Measurements from ENCODE around the gene RUSF1. TPM values are rescaled to one million over a fixed set of nuclear protein-coding genes. Genes with fewer than 3 reads are reported as not detected.
"Not testable (repeated sequence)": the region's sequence is repeated elsewhere in the genome, so short reads cannot be mapped to it uniquely, and the experiment has no call there.

RUSF1 gene
- total RNA-seq (2021; fragmentation: NEBNext Ultra II Directional; extraction: Animal tissue kit (Norgen Biotek cat#: 25700)): 10 to 100 TPM; 55.9 to 77.7 (median 63.6) TPM
- long read RNA-seq, transcript C16orf58-201 (13 exons, 2,793 nt): major isoform, 24 of 38 reads
- long read RNA-seq, partial matches to known transcripts: 0 of 38 reads
- long read RNA-seq, other reads (novel, unspliced or antisense): 14 of 38 reads

DNA sequence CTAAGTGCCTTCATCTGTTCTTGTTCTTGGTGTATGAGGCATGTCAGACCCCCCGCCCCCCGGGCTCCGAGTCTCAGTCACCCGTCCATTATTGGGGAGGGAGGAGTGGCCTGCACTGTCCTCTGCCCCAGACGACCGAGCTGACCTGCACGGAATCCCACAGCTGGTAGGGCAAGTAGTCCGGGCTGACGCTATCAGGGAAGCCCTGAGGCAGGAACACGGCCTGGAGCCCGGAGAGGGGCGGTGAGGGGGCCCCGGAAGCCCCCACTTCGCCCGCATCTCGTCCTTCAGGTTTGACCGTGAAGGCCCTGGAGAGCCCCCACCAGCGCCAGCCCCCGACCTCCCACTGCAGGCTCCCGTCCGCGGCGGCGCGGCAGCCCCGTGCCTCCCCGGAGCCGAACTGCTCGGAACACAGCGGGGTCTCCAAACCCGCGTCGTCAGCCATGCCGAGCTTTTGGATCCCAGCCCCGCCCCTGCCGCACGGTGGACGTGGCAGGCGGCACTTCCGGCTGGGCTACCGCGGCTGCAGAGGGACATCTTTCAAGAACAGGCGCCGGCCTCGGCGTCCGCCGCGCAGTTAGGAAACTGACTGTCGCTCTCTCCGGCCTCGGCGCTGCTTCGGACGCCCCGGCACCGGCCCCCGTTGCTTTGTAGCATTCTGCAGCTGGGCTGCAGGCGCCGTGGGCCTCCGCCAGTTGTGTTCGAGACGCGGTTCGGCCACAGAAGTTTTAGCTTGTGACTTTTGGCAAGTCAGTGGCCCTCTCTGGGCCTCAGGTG is at the start of gene RUSF1:
Gene RUSF1 (minus strand): TSS at position 463 of the 777 bp plus-strand sequence. CDS start 18 bp downstream, at position 445.
- peak; percentile 79 for DNase-seq
- peak within 1 kb of the TSS; percentile 98 for H3K4me3 Mint-ChIP-seq
- H3K4me1 Mint-ChIP-seq (ENCODE audit: low read depth): peaks cover 28% of the 10 kb centered on the region
- peak within 1 kb of the TSS; percentile 100 for H3K27ac Mint-ChIP-seq
- H3K27me3 Mint-ChIP-seq (ENCODE audit: insufficient read depth): peaks cover 4% of the 10 kb centered on the region
- TF ChIP-seq CTCF (IDR thresholded peaks at IDR 0.05): 0 out of 2 replicates have a peak, but pooled peaks have one; percentile 14
- peaks cover 13% of the 10 kb centered on the region for H3K36me3 Mint-ChIP-seq (ENCODE audit: low read depth)
- peaks cover 11% of the 10 kb centered on the region for H3K9me3 Mint-ChIP-seq

DNA sequence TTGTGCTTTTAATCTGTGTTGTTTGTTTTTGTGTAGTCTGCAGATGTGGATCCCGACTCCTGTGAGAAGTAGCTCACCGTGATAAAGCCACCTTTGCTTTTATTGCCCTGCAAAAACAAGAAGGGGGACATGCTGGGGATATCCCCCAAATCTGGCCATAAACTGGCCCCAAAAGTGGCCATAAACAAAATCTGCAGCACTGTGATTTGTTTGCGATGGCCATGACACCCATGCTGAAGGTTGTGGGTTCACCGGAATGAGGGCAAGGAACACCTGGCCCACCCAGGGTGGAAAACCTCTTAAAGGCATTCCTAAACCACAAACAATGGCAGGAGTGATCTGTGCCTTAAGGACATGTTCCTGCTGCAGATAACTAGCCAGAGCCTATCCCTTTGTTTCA is 34.6 kb upstream of the RUSF1 start:
- no peaks in the 10 kb centered on the region for H3K4me1 Mint-ChIP-seq (ENCODE audit: low read depth)
- DNase-seq: no peak
- no peak overlapping the region for H3K4me3 Mint-ChIP-seq
- no peak for TF ChIP-seq CTCF (IDR thresholded peaks at IDR 0.05)
- peaks cover 9% of the 10 kb centered on the region for H3K27me3 Mint-ChIP-seq (ENCODE audit: insufficient read depth)
- H3K9me3 Mint-ChIP-seq: peaks cover 12% of the 10 kb centered on the region
- no peaks in the 10 kb centered on the region for H3K36me3 Mint-ChIP-seq (ENCODE audit: low read depth)
- no peak overlapping the region for H3K27ac Mint-ChIP-seq

- H3K4me1 Mint-ChIP-seq (ENCODE audit: low read depth); H3K4me3 Mint-ChIP-seq; DNase-seq; H3K27ac Mint-ChIP-seq; H3K36me3 Mint-ChIP-seq (ENCODE audit: low read depth): not testable (repeated sequence)
- peaks cover 12% of the 10 kb centered on the region for H3K9me3 Mint-ChIP-seq
- H3K27me3 Mint-ChIP-seq (ENCODE audit: insufficient read depth): peaks cover 12% of the 10 kb centered on the region
Measured at GRCh38 chr16:31539762-31540161, 31.6 kb upstream of the RUSF1 start.

DNA sequence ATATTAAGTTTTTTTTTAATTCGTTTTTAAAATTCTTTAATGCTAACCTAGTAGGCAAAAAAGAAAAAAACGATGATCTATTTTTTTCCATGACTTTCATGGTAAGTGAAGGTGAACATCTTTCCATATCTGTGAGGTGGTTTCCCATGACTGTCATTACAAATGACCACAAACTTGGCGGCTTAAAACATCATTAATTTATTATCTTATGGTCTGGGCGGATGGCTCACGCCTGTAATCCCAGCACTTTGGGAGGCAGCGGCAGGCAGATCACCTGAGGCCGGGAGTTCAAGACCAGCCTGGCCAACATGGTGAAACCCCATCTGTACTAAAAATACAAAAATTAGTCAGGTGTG is 30.0 kb upstream of the RUSF1 start:
- H3K27ac Mint-ChIP-seq; H3K4me1 Mint-ChIP-seq (ENCODE audit: low read depth); H3K4me3 Mint-ChIP-seq; H3K36me3 Mint-ChIP-seq (ENCODE audit: low read depth); DNase-seq: not testable (repeated sequence)
- peaks cover 12% of the 10 kb centered on the region for H3K9me3 Mint-ChIP-seq
- H3K27me3 Mint-ChIP-seq (ENCODE audit: insufficient read depth): peaks cover 12% of the 10 kb centered on the region

DNA sequence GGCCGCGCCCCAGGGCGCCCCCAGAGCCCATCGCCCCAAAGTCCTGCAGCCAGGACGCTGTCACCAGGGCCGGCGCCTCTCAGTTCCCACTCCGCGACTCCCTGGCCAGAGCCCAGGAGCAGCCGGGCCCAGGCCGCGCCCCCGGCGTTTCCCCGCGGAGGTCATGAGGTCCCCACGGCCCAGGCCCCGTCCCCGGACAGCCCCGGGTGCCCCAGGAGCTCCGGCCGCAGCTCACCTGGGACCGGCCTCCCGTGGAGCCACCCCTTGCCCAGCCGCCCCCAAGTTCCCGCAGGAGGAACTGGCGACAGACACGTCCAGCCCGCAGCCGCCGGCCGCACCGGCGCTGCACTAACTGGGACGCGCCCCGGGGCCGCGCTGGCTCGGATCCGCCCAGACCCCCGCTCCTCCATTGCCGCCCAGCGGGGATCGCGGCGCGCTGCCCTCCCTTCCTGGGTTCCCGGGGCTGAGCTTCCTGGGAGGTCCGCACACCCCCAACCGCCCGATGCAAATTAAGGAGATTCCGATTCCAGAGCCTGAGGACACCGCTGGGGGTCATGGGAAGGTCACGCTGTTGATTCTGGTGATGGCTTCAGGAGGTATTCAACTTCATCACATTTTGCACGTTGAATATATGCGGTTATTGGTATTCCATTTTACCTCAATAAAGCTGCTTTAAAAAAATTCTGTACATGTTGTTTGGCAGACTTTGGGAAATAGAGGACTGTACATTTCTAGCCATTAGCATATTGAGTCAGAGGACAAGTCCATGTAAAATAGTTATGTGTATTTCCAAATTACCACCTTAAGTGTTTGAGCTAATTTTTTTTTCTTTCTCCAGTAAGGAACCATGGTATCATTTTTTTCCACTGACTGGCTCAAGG is 29.4 kb upstream of the RUSF1 start:
- H3K4me1 Mint-ChIP-seq (ENCODE audit: low read depth): no peaks in the 10 kb centered on the region
- no peak overlapping the region for H3K27ac Mint-ChIP-seq
- H3K4me3 Mint-ChIP-seq: no peak overlapping the region
- TF ChIP-seq CTCF (IDR thresholded peaks at IDR 0.05): no peak
- peaks cover 15% of the 10 kb centered on the region for H3K27me3 Mint-ChIP-seq (ENCODE audit: insufficient read depth)
- H3K9me3 Mint-ChIP-seq: peaks cover 12% of the 10 kb centered on the region
- no peaks in the 10 kb centered on the region for H3K36me3 Mint-ChIP-seq (ENCODE audit: low read depth)
- DNase-seq: no peak

DNA sequence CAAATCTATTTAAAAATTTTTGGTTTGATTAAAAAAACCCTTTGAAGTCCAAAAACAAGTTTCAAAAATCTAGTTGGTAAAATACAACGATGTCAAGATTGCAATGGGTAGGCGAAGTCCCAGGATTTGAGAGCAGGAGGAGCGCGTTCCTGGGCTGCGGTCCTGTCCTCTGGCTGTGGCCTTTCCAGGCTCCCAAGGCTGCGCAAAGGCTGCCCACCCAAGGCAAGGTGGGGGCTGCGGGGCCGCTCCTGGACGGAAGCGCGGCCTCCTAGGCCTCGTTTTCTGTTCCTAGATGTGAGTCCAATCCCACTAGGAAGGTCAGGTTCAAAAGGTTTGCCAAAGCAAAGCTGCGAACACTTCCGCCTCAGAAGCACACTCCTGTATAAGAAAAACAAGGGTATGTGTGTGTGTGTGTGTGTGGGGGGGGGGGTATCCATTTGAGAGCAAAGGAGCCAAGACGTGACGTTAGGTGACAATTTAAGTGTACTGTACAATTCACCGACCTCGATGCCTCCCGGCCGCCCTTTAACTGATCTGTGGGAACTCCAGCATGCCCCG is 28.7 kb upstream of the RUSF1 start:
- Mint-ChIP-seq H3K27ac (no peak overlapping the region), H3K9me3 (peaks cover 12% of the 10 kb centered on the region), H3K36me3 (ENCODE audit: low read depth) (no peaks in the 10 kb centered on the region), H3K4me1 (ENCODE audit: low read depth) (no peaks in the 10 kb centered on the region), H3K4me3 (no peak overlapping the region), H3K27me3 (ENCODE audit: insufficient read depth) (peaks cover 15% of the 10 kb centered on the region)
- no peak for DNase-seq
- TF ChIP-seq CTCF (IDR thresholded peaks at IDR 0.05): no peak

Data from HFFc6 (cell line).